HepG2 (cell line): Measurements from ENCODE around the gene ZFHX3. TPM values are rescaled to one million over a fixed set of nuclear protein-coding genes. Genes with fewer than 3 reads are reported as not detected.

ENCODE experiments used
- ATF7 ChIP-seq, 2 experiments: fragments of 450-650 bp in 1 of 2; sonication (generic) in 1 of 2; formaldehyde crosslinking in 1 of 2; IDR thresholded peaks; 2 replicates each; pipeline versions ENCODE4 v1.4.0 to v1.6.1; 2016 to 2020; ENCODE audit warnings: antibody characterized with exemption in 1 of 2, mild to moderate bottlenecking in 1 of 2, missing genetic modification reagents in 1 of 2
- BORCS8-MEF2B ChIP-seq: sonication (generic); formaldehyde crosslinking; IDR thresholded peaks from 2 replicates; pipeline ENCODE4 v1.8.0; 2022; ENCODE audit warnings: mild to moderate bottlenecking, missing genetic modification reagents
- GABPA ChIP-seq, 2 experiments: IDR thresholded peaks; 2 replicates each; pipeline ENCODE4 v1.6.1; 2011 to 2016; ENCODE audit warnings: low read depth in 2 of 2, low read length in 1 of 2, missing biosample characterization in 1 of 2, missing genetic modification characterization in 1 of 2
- HMG20A ChIP-seq: IDR thresholded peaks from 2 replicates; pipeline ENCODE4 v1.6.1; 2016; ENCODE audit warnings: borderline replicate concordance
- HNRNPLL ChIP-seq: fragments of 200-400 bp; formaldehyde crosslinking; IDR thresholded peaks from 2 replicates; pipeline ENCODE4 v1.6.1; 2017; ENCODE audit warnings: mild to moderate bottlenecking, low read depth, low read length; ENCODE audit not compliant: poor library complexity, severe bottlenecking
- KLF15 ChIP-seq: sonication (generic); formaldehyde crosslinking; IDR thresholded peaks from 2 replicates; pipeline ENCODE4 v1.8.1; 2023; ENCODE audit warnings: borderline replicate concordance, mild to moderate bottlenecking, inconsistent platforms, missing genetic modification reagents, mixed read lengths
- PHB2 ChIP-seq: fragments of 450-650 bp; IDR thresholded peaks from 2 replicates; pipeline ENCODE4 v1.6.1; 2018; ENCODE audit not compliant: partially characterized antibody
- POGZ ChIP-seq: sonication (generic); formaldehyde crosslinking; IDR thresholded peaks from 2 replicates; pipeline ENCODE4 v1.4.0; 2020; ENCODE audit warnings: mild to moderate bottlenecking, missing genetic modification reagents
- PTBP1 ChIP-seq: fragments of 200-400 bp; formaldehyde crosslinking; IDR thresholded peaks from 2 replicates; pipeline ENCODE4 v1.6.1; 2018; ENCODE audit warnings: low read length, low read depth; ENCODE audit not compliant: poor library complexity, severe bottlenecking
- SSRP1 ChIP-seq: IDR thresholded peaks from 2 replicates; pipeline ENCODE4 v1.6.1; 2016; ENCODE audit warnings: control low read depth
- TEAD3 ChIP-seq: optimal IDR thresholded peaks from 2 replicates; pipeline ENCODE3; 2016; ENCODE audit warnings: borderline replicate concordance
- THYN1 ChIP-seq: sonication (generic); formaldehyde crosslinking; IDR thresholded peaks from 2 replicates; pipeline ENCODE4 v1.8.1; 2023; ENCODE audit warnings: low read depth, mild to moderate bottlenecking, moderate library complexity, missing genetic modification reagents, borderline replicate concordance
- ZNF264 ChIP-seq: sonication (generic); formaldehyde crosslinking; IDR thresholded peaks from 2 replicates; pipeline ENCODE4 v1.4.0; 2020; ENCODE audit warnings: missing genetic modification reagents
- ZNF432 ChIP-seq: sonication (generic); formaldehyde crosslinking; IDR thresholded peaks from 2 replicates; pipeline ENCODE4 v1.5.0; 2020; ENCODE audit warnings: missing genetic modification reagents, mild to moderate bottlenecking, borderline replicate concordance
- ZNF44 ChIP-seq: sonication (generic); formaldehyde crosslinking; IDR thresholded peaks from 2 replicates; pipeline ENCODE4 v1.5.1; 2020; ENCODE audit warnings: mild to moderate bottlenecking, missing genetic modification reagents
- ZNF619 ChIP-seq: sonication (generic); formaldehyde crosslinking; IDR thresholded peaks from 2 replicates; pipeline ENCODE4 v1.4.0; 2020; ENCODE audit warnings: mild to moderate bottlenecking, missing genetic modification reagents
- polyA plus RNA-seq, 8 experiments: library from polyadenylated mRNA; depleted of rRNA in 3 of 8; stranded (reverse) in 7 of 8; unstranded in 1 of 8; fragments of >200 nt; fragmentation: Illumina TruSeq in 4 of 8; extraction: Trizol in 4 of 8; gene quantifications; 2 replicates each; pipeline versions ENCODE4 v1.2.1 to v1.2.3, GENCODE V29; 2011 to 2016; ENCODE audit warnings: low read depth in 4 of 8, missing spikeins in 1 of 8, mixed read lengths in 1 of 8; ENCODE audit not compliant: insufficient read depth in 1 of 8
- total RNA-seq, 5 experiments: library from RNA; depleted of rRNA; stranded (reverse); fragments of >200 nt; fragmentation: Illumina TruSeq; extraction: Trizol; gene quantifications; 2 replicates each; pipeline ENCODE4 v1.2.3, GENCODE V29; 2016; ENCODE audit warnings: low read depth in 1 of 5
- TF ChIP-seq, protein P1 (sequence below), 2 experiments: sonication (generic) in 1 of 2; formaldehyde crosslinking in 1 of 2; IDR thresholded peaks; 2 replicates each; pipeline versions ENCODE4 v1.6.1 to v1.9.0; 2014 to 2022; ENCODE audit warnings: antibody characterized with exemption in 1 of 2, borderline replicate concordance in 1 of 2, inconsistent platforms in 1 of 2, low read depth in 1 of 2, missing genetic modification reagents in 1 of 2
- TF ChIP-seq, protein P2 (sequence below): sonication (generic); formaldehyde crosslinking; IDR thresholded peaks from 2 replicates; pipeline ENCODE4 v1.4.0; 2020; ENCODE audit warnings: missing genetic modification reagents, borderline replicate concordance
- TF ChIP-seq, protein P3 (sequence below): sonication (generic); formaldehyde crosslinking; IDR thresholded peaks from 2 replicates; pipeline ENCODE4 v1.8.0; 2022; ENCODE audit warnings: missing genetic modification reagents, low read depth, mild to moderate bottlenecking, borderline replicate concordance

ZFHX3 gene
- total and polyA plus RNA-seq, 2 of the 13 experiments (the other 11 are each of a cell fraction or from before 2014, with no cell fraction given), result 5.0 to 6.0 TPM

DNA sequence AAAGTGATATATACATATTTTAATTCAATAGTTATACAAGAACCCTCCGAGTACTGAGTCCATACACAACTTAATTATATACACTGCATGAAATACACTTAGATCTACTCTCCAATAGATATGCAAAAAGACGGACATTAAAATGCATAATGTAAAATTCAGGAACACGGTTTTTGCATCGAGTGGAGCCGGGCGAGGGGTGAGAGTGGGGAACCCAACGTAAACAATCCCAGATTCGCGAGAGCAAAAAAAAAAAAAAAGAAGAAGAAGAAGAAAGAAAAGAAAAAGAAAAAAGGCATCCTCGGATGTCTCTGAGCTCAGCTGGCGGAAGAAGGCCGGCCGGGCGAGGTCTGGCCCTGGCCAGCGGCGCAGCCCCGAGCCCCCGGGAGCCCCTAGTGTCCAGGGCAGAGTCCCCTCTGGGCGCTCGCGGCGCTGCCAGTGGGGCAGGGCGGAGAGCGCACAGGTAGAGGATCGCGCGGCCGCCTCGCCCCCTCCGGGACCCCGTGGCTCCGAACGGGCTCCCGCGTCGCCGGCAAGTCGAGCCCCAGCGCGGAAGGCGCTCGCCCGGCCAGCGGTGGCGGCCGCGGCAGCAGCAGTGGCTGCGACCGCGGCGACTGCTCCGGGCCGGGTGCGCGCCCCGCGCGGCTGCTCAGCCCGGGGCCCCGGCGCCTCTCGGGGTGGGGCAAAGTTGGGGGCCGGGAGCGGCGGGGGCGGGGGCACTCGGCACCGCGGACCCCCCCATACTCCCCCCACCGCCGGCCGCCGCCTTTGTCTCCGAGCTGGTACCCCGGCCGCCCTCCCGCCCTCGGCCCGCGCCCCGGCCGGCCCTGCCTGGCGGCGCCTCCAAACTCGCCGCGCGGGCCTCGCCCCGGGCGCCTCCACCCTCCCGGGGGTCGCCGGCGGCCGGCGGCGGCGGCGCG lies 9.6 kb upstream of the ZFHX3 start (continued):
- TF ChIP-seq, protein P1, sequence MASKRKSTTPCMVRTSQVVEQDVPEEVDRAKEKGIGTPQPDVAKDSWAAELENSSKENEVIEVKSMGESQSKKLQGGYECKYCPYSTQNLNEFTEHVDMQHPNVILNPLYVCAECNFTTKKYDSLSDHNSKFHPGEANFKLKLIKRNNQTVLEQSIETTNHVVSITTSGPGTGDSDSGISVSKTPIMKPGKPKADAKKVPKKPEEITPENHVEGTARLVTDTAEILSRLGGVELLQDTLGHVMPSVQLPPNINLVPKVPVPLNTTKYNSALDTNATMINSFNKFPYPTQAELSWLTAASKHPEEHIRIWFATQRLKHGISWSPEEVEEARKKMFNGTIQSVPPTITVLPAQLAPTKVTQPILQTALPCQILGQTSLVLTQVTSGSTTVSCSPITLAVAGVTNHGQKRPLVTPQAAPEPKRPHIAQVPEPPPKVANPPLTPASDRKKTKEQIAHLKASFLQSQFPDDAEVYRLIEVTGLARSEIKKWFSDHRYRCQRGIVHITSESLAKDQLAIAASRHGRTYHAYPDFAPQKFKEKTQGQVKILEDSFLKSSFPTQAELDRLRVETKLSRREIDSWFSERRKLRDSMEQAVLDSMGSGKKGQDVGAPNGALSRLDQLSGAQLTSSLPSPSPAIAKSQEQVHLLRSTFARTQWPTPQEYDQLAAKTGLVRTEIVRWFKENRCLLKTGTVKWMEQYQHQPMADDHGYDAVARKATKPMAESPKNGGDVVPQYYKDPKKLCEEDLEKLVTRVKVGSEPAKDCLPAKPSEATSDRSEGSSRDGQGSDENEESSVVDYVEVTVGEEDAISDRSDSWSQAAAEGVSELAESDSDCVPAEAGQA (IDR thresholded peaks at IDR 0.05; ENCODE audit: low read depth), result no peak
- TF ChIP-seq, protein P1 (CRISPR knock-in tag; IDR thresholded peaks at IDR 0.05; ENCODE audit: borderline replicate concordance), result no peak
- no peak for TF ChIP-seq ZNF264
- TF ChIP-seq ZNF44 (CRISPR knock-in tag), result no peak
- no peak for TF ChIP-seq KLF15
- TF ChIP-seq PTBP1, result peak; percentile 92
- TF ChIP-seq, protein P2, sequence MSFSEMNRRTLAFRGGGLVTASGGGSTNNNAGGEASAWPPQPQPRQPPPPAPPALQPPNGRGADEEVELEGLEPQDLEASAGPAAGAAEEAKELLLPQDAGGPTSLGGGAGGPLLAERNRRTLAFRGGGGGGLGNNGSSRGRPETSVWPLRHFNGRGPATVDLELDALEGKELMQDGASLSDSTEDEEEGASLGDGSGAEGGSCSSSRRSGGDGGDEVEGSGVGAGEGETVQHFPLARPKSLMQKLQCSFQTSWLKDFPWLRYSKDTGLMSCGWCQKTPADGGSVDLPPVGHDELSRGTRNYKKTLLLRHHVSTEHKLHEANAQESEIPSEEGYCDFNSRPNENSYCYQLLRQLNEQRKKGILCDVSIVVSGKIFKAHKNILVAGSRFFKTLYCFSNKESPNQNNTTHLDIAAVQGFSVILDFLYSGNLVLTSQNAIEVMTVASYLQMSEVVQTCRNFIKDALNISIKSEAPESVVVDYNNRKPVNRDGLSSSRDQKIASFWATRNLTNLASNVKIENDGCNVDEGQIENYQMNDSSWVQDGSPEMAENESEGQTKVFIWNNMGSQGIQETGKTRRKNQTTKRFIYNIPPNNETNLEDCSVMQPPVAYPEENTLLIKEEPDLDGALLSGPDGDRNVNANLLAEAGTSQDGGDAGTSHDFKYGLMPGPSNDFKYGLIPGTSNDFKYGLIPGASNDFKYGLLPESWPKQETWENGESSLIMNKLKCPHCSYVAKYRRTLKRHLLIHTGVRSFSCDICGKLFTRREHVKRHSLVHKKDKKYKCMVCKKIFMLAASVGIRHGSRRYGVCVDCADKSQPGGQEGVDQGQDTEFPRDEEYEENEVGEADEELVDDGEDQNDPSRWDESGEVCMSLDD (CRISPR knock-in tag), result 0 out of 2 replicates have a peak, but pooled peaks have one; percentile 50
- peak; percentile 73 for TF ChIP-seq HNRNPLL
- TF ChIP-seq, protein P3, sequence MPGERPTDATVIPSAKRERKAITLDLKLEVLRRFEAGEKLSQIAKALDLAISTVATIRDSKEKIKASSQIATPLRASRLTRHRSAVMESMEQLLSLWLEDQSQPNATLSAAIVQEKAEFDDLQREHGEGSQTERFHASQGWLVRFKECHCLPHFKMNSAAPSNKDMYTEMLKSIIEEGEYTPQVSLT (CRISPR knock-in tag), result no peak
- no peak for TF ChIP-seq HMG20A
- TF ChIP-seq PHB2, result no peak
- no peak for TF ChIP-seq ZNF619
- TF ChIP-seq ATF7 (IDR thresholded peaks at IDR 0.05), result no peak
- no peak for TF ChIP-seq ATF7 (CRISPR knock-in tag; IDR thresholded peaks at IDR 0.05)
- 0 out of 2 replicates have a peak, but pooled peaks have one; percentile 11 for TF ChIP-seq GABPA (IDR thresholded peaks at IDR 0.05; ENCODE audit: low read depth, low read length)
- TF ChIP-seq GABPA (CRISPR knock-in tag; IDR thresholded peaks at IDR 0.05; ENCODE audit: low read depth), result no peak
- TF ChIP-seq THYN1 (CRISPR knock-in tag), result no peak
- no peak for TF ChIP-seq SSRP1 (CRISPR knock-in tag)
- TF ChIP-seq TEAD3 (CRISPR knock-in tag), result no peak
- TF ChIP-seq ZNF432 (CRISPR knock-in tag), result no peak
- TF ChIP-seq POGZ (CRISPR knock-in tag), result 0 out of 2 replicates have a peak, but pooled peaks have one; percentile 19
- TF ChIP-seq BORCS8-MEF2B (CRISPR knock-in tag), result no peak
